Heart right ventricle (tissue), 16 donors: ENCODE results near the gene CENPN. TPM values are rescaled to one million over a fixed set of nuclear protein-coding genes. Genes with fewer than 3 reads are reported as not detected.
A peak's percentile ranks its signal among the peaks of the same experiment; 100 is the strongest.

ENCODE experiments used
- ATAC-seq, 8 donors: fragments of 200-7000 bp; cut with Tn5 transposase; one replicate each; pipeline ENCODE4 v1.9.1; 2020; ENCODE audit warnings: mild to moderate bottlenecking in 8 of 8, moderate library complexity in 8 of 8, moderate number of reproducible peaks in 1 of 8
- DNase-seq, 2 donors: peaks; one replicate each; pipeline ENCODE4 v3.0.0-alpha.2; 2020
- H3K27ac ChIP-seq, 10 donors: fragments of 200-600 bp; sonication (generic) in 2 of 10; one replicate each; pipeline versions ENCODE4 v1.5.0 to v1.8.0; 2020 to 2022; ENCODE audit warnings: mild to moderate bottlenecking in 3 of 10
- H3K27me3 ChIP-seq, 7 donors: fragments of 200-600 bp; one replicate each; pipeline ENCODE4 v1.8.0; 2021 to 2022; ENCODE audit warnings: mild to moderate bottlenecking in 2 of 7
- H3K36me3 ChIP-seq, 9 donors: fragments of 200-600 bp; sonication (generic) in 1 of 9; one replicate each; pipeline versions ENCODE4 v1.5.0 to v1.8.0; 2020 to 2022; ENCODE audit warnings: mild to moderate bottlenecking in 2 of 9
- H3K4me1 ChIP-seq, 9 donors: fragments of 200-600 bp; sonication (generic) in 1 of 9; one replicate each; pipeline versions ENCODE4 v1.5.0 to v1.8.0; 2020 to 2022; ENCODE audit warnings: mild to moderate bottlenecking in 4 of 9
- H3K4me3 ChIP-seq, 10 donors: fragments of 200-600 bp; sonication (generic) in 2 of 10; one replicate each; pipeline versions ENCODE4 v1.5.0 to v1.8.0; 2020 to 2022; ENCODE audit warnings: mild to moderate bottlenecking in 7 of 10, moderate library complexity in 2 of 10
- H3K9me3 ChIP-seq, 11 donors: fragments of 200-600 bp in 10 of 11; sonication (generic) in 2 of 11; one replicate each; pipeline versions ENCODE4 v1.5.0 to v1.8.0; 2013 to 2022; ENCODE audit warnings: mild to moderate bottlenecking in 2 of 11, control low read depth in 1 of 11, moderate library complexity in 1 of 11
- WGBS, 2 donors: extraction: QIAGEN DNeasy Blood & Tissue Kit; methylation state at CpG; one replicate each; pipeline ENCODE4 v1.1.7; 2013; ENCODE audit warnings: inconsistent platforms in 1 of 2; 5-methylcytosine and 5-hydroxymethylcytosine counted together
- intact Hi-C, 10 donors: fragments of 100-400 bp; cut with DNase I; formaldehyde crosslinking; loops; one replicate each; pipeline versions ENCODE4 v1.11.1 to v1.14.2; 2022
- polyA plus RNA-seq, 2 donors: library from polyadenylated mRNA; stranded (reverse); fragments of 200-250 nt; gene quantifications; one replicate each; pipeline ENCODE4 v1.2.3, GENCODE V29; 2013
- total RNA-seq, 10 donors: library from RNA; stranded (reverse); fragmentation: NEBNext Ultra II Directional in 3 of 10; extraction: Animal tissue kit (Norgen Biotek cat#: 25700) in 3 of 10; gene quantifications; one replicate each; pipeline versions ENCODE4 v1.2.1 to v1.2.4, GENCODE V29; 2021 to 2023
- TF ChIP-seq, protein P1 (sequence below), 9 donors: fragments of 200-600 bp; sonication (generic) in 2 of 9; IDR thresholded peaks; one replicate each; pipeline versions ENCODE4 v1.5.0 to v1.8.0; 2021 to 2022; ENCODE audit warnings: antibody characterized with exemption in 9 of 9, mild to moderate bottlenecking in 5 of 9, moderate library complexity in 1 of 9
- donor health status: Arrhythmogenic right ventricular cardiomyopathy.
- donor health status: ischemic (EF 13 %, LVEDD 7.1; RV severe dilation, severe dysfunction).
- donor health status: healthy with polysubstance abuse.
- donor health status: DM: no; HTN: yes; CAD: no.
- donor health status: DM: no; HTN: no; CAD: no.
- donor health status: ischemic (EF 25% LVEDD 6.9; RV normal size, moderate dysfunction).
- donor health status: ischemic (EF 25% LVEDD 5.7; RV mildly dilated, moderate dysfunction).
- donor health status: healthy.
- donor health status: DM: yes; HTN: yes; CAD: no.
- donor health status: Ischemic cardiomyopathy.
- donor health status: ischemic (EF 35%, LVEDD 5.7; RV mildly dilated, moderate dysfunction).
- donor health status: nonischemic (EF 11% LVEDD 7.7; RV severe dilation, severe dysfunction).
- donor health status: DM: yes; HTN: yes; CAD: no.
- donor health status: PGD.
- donor health status: ischemic (EF 29% LVEDD 5.4; RV normal size, mild dysfunction).
- donor health status: nonischemic (EF 23%, LVEDD 6.1; RV moderate dilation, normal function).

Gene CENPN
- total and polyA plus RNA-seq, 12 donors = 0.95 to 16.2 (median 9.5) TPM

GRCh38 chr16:81073560-81074330, 66.7 kb downstream of the CENPN start:
- H3K4me1 ChIP-seq = peaks cover 0 to 13% (median 6%) of the 10 kb centered on the region in 9 donors
- H3K36me3 ChIP-seq = no peaks in the 10 kb centered on the region
- intact Hi-C loops = loop anchor here in 1 of 10 donors (2.0 kb wide), 1 partner anchor 37 kb away; no protein-coding TSS in a partner anchor
- no peaks in the 10 kb centered on the region for H3K27me3 ChIP-seq
- DNase-seq (no peak), ATAC-seq (no peak)
- H3K9me3 ChIP-seq = peaks cover 0 to 4% (median 0%) of the 10 kb centered on the region in 11 donors
- no peak overlapping the region for H3K27ac ChIP-seq
- TF ChIP-seq, protein P1, sequence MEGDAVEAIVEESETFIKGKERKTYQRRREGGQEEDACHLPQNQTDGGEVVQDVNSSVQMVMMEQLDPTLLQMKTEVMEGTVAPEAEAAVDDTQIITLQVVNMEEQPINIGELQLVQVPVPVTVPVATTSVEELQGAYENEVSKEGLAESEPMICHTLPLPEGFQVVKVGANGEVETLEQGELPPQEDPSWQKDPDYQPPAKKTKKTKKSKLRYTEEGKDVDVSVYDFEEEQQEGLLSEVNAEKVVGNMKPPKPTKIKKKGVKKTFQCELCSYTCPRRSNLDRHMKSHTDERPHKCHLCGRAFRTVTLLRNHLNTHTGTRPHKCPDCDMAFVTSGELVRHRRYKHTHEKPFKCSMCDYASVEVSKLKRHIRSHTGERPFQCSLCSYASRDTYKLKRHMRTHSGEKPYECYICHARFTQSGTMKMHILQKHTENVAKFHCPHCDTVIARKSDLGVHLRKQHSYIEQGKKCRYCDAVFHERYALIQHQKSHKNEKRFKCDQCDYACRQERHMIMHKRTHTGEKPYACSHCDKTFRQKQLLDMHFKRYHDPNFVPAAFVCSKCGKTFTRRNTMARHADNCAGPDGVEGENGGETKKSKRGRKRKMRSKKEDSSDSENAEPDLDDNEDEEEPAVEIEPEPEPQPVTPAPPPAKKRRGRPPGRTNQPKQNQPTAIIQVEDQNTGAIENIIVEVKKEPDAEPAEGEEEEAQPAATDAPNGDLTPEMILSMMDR (IDR thresholded peaks at IDR 0.05) = no peak
- H3K4me3 ChIP-seq = no peak overlapping the region
- WGBS, 2 donors = 68 to 72% methylated on average over 5 of the region's 5 CpGs

DNA sequence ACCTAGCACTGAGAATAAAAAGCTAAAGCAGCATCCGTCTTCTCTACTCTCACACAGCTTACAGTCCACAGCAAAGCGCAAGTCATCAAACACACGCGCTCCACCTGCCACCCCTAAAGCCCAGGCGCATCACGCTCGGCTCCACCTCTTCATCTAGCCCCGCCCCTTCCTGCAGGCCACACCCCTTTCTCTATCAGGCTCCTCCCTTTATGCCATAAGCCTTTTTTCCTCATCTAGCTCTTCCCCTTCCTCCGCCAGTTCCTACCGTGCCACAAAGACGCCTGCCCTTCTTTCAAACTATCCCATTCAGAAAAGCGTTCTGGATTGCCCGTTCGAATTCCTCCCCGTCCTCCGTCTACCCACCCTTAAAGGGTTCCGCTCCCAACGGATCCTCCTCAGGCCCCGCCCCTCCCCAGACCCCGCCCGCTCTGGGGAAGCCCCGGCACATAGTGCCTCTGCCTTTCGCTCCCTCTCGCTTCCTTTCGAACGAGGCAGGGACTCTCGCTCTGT, 69.6 kb downstream of the CENPN start:
- TF ChIP-seq, protein P1 (IDR thresholded peaks at IDR 0.05) = no peak
- 1% methylated on average over 27 of the region's 27 CpGs for WGBS, 2 donors
- Histone ChIP-seq H3K27ac (peak overlapping the region; percentile 65 to 99 (median 96)), H3K4me1 (peaks cover 0 to 13% (median 5%) of the 10 kb centered on the region in 9 donors), H3K9me3 (no peaks in the 10 kb centered on the region), H3K36me3 (no peaks in the 10 kb centered on the region), H3K27me3 (no peaks in the 10 kb centered on the region), H3K4me3 (peak overlapping the region; percentile 32 to 87 (median 73))
- intact Hi-C loops = loop anchor here in 6 of 10 donors (1.0 to 5.0 kb wide), 7 partner anchors 20 to 70 kb away; partner anchors contain the start of genes ATMIN (in 5 of the 6), CMC2 (in 3 of the 6), GCSH (in 3 of the 6) and CENPN (in 2 of the 6)
- peak; percentile 88 to 97 (median 94) for ATAC-seq
- DNase-seq = peak; percentile 90

- WGBS, 2 donors = 12 to 14% methylated on average over 59 of the region's 59 CpGs
- no peaks in the 10 kb centered on the region for H3K9me3 ChIP-seq
- no peaks in the 10 kb centered on the region for H3K36me3 ChIP-seq
- TF ChIP-seq, protein P1 (IDR thresholded peaks at IDR 0.05) = peak in 1 of 9 donors; percentile 3
- peaks cover 0 to 13% (median 5%) of the 10 kb centered on the region in 9 donors for H3K4me1 ChIP-seq
- H3K4me3 ChIP-seq = peak within 1 kb of the TSS; percentile 32 to 87 (median 73)
- H3K27ac ChIP-seq = peak within 1 kb of the TSS; percentile 65 to 99 (median 96)
- no peaks in the 10 kb centered on the region for H3K27me3 ChIP-seq
- intact Hi-C loops = loop anchor here in 6 of 10 donors (1.0 to 5.0 kb wide), 7 partner anchors 19 to 71 kb away; partner anchors contain the start of genes ATMIN (in 5 of the 6), CMC2 (in 3 of the 6), GCSH (in 3 of the 6) and CENPN (in 2 of the 6)
- peak; percentile 97 to 98 for DNase-seq
- ATAC-seq = peak; percentile 98 to 100 (median 99)
Measured at GRCh38 chr16:81077076-81077940, 70.3 kb downstream of the CENPN start, which contains the start of gene C16orf46. C16orf46 (minus strand) TSS chr16:81077238; CDS start chr16:81063955, 13,283 bp downstream.
